Mononuclear cell (primary cell): Measurements from ENCODE around the gene COX10. TPM values are rescaled to one million over a fixed set of nuclear protein-coding genes. Genes with fewer than 3 reads are reported as not detected.
"Not testable (repeated sequence)": the region's sequence is repeated elsewhere in the genome, so short reads cannot be mapped to it uniquely, and the experiment has no call there.

ENCODE experiments used
- H3K27me3 ChIP-seq: 2 replicates; pipeline ENCODE4 v1.6.0; 2011; ENCODE audit warnings: low read length, control low read depth; ENCODE audit not compliant: insufficient read depth
- H3K4me1 ChIP-seq: 2 replicates; pipeline ENCODE4 v1.5.1; 2011; ENCODE audit warnings: mild to moderate bottlenecking, low read length, control low read depth; ENCODE audit not compliant: insufficient read depth
- H3K4me3 ChIP-seq: 2 replicates; pipeline ENCODE4 v1.5.1; 2011; ENCODE audit warnings: mild to moderate bottlenecking, low read length, moderate library complexity
- H3K9me3 ChIP-seq: 2 replicates; pipeline ENCODE4 v1.5.1; 2011; ENCODE audit warnings: low read depth, mild to moderate bottlenecking, control low read depth, low read length
- total RNA-seq: library from RNA; depleted of rRNA; stranded (reverse); fragments of >200 nt; gene quantifications from one replicate; pipeline ENCODE4 v1.2.3, GENCODE V29; 2012

Gene COX10
- 17.5 TPM for total RNA-seq

DNA sequence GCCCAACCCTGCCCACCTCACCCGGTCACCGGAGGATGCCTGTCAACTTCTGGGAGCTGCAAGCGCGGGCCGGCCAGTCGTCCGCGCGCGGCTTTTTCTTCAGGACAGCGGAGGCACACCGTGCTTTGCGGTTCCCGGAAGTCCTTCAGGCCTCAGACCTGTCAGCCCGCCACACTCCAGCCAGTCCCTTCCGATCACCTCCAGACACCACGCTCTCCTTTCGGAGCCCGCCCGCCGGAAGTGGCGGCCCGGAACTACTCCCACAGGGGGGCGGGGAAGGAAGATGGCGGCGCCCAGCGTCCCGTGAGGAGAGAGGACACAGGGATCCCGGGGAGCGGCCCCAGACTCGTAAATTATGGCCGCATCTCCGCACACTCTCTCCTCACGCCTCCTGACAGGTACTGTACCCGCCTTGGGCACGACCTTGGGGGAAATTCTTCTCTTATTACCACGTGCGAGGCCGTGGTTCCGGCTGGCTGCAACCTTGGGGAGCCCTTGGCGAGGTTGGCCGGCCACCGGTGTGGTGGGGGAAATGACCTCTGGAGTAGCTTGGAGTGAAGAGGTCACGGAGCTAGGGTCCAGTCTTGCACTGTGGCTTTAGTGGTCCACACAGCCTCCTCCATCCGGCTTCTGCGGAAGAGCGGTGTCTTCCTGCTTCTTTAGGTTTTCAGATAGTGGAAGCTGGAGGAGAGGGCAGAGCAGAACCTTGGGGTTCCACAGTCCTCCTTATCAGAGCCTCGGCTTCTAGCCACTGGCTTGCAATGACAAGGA, at the start of gene COX10:
Gene COX10 (plus strand): TSS at position 254 of the 771 bp plus-strand sequence. CDS start 102 bp downstream, at position 356.
- Histone ChIP-seq H3K4me3 (peak within 1 kb of the TSS; percentile 100), H3K4me1 (peaks cover 24% of the 10 kb centered on the region), H3K27me3 (no peaks in the 10 kb centered on the region), H3K9me3 (no peaks in the 10 kb centered on the region)

- H3K4me1 ChIP-seq, H3K27me3 ChIP-seq, H3K9me3 ChIP-seq, H3K4me3 ChIP-seq: not testable (repeated sequence)
Measured at GRCh38 chr17:14021651-14022294, 47.5 kb upstream of the COX10 start.

- not testable (repeated sequence) for H3K4me1 ChIP-seq, H3K9me3 ChIP-seq, H3K4me3 ChIP-seq, H3K27me3 ChIP-seq
Measured at GRCh38 chr17:14029755-14030154, 39.5 kb upstream of the COX10 start.

- Histone ChIP-seq H3K27me3 (no peaks in the 10 kb centered on the region), H3K9me3 (no peaks in the 10 kb centered on the region), H3K4me3 (no peak overlapping the region), H3K4me1 (no peaks in the 10 kb centered on the region)
Measured at GRCh38 chr17:14032234-14032633, 37.1 kb upstream of the COX10 start.

DNA sequence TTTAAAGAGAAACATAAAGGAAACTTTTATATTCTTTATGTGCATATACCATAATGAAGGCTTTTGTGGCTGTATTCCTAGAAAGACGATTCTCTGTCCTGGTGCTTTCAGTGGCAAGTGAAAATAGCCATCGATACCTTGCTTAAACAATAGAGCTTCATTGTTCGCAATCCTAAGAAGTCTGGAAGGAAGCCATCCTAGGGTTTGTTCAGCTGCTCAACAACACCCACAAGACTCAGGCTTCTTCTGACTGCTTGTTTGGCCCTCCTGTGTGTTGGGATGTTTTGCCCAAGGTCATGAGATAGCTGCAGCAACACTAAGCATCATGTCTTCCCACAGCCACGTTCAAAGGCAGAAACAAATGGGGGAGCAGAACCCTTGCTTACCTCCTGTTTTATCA, 36.1 kb upstream of the COX10 start:
- H3K9me3 ChIP-seq = no peaks in the 10 kb centered on the region
- H3K4me1 ChIP-seq = no peaks in the 10 kb centered on the region
- no peak overlapping the region for H3K4me3 ChIP-seq
- H3K27me3 ChIP-seq = no peaks in the 10 kb centered on the region

- no peaks in the 10 kb centered on the region for H3K27me3 ChIP-seq
- H3K4me1 ChIP-seq = no peaks in the 10 kb centered on the region
- H3K9me3 ChIP-seq = no peaks in the 10 kb centered on the region
- no peak overlapping the region for H3K4me3 ChIP-seq
Measured at GRCh38 chr17:14037453-14037852, 31.9 kb upstream of the COX10 start.

- no peaks in the 10 kb centered on the region for H3K27me3 ChIP-seq
- no peaks in the 10 kb centered on the region for H3K4me1 ChIP-seq
- no peaks in the 10 kb centered on the region for H3K9me3 ChIP-seq
- H3K4me3 ChIP-seq = no peak overlapping the region
Measured at GRCh38 chr17:14038206-14038605, 31.1 kb upstream of the COX10 start.

DNA sequence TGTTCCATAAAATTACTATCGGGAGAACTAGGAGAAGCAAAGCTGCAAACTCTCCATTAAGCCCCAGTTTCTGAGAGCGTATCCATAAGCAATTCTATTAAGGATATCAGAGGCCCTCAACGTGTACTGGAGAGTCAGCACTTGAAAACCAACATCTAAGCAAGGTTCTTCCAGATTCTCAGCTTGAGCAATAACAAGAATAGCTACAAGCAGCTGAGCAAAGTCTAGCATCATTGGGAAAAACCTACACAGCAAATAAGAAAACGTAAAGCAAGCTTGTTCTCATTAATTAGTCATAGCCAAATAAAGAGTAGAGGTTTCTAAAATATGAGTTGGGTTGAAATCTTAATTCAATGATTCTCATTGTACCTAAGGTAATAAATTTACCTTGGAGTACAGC, 26.9 kb upstream of the COX10 start:
- Histone ChIP-seq H3K4me3 (no peak overlapping the region), H3K27me3 (no peaks in the 10 kb centered on the region), H3K4me1 (no peaks in the 10 kb centered on the region), H3K9me3 (no peaks in the 10 kb centered on the region)

DNA sequence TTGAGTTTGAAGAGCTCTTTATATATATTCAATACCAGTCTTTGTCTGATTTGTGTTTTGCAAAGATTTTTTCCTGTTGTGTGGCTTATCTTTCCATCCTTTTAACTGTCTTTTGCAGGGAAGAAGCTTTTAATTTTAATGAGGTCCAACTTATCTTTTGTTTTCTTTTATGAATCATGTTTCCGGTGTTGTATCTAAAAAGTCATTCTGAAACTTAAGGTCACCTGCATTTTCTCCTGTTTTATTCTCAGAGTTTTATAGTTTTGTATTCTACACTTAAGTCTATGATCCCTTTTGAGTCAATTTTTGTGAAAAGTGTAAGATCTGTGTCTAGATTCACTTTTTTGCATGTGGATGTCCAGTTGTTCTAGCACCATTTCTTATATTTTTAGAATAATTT, 24.6 kb upstream of the COX10 start:
- Histone ChIP-seq H3K4me3 (no peak overlapping the region), H3K4me1 (no peaks in the 10 kb centered on the region), H3K27me3 (no peaks in the 10 kb centered on the region), H3K9me3 (no peaks in the 10 kb centered on the region)

- no peak overlapping the region for H3K4me3 ChIP-seq
- H3K27me3 ChIP-seq = no peaks in the 10 kb centered on the region
- H3K9me3 ChIP-seq = no peaks in the 10 kb centered on the region
- no peaks in the 10 kb centered on the region for H3K4me1 ChIP-seq
Measured at GRCh38 chr17:14046978-14047377, 22.3 kb upstream of the COX10 start.

DNA sequence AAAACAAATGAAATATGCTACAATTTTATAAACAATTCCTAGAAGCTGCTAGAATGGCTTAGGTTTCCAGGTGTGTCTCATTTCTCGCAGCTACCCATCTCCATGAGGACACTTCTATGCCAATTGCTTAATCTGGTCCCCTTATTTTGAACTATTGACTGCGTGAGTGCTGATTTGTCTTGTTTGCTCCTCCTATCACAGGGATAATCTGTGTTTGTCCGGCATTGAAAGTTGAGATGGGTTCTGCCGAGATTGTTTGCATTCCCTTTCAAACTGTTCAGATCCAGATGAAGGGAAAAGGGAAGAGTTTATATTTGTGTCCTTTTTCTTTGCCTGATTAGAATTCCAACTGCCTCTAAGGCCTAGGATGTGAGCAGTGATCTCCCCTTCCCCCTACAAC, 21.7 kb upstream of the COX10 start:
- H3K4me3 ChIP-seq = no peak overlapping the region
- H3K9me3 ChIP-seq = no peaks in the 10 kb centered on the region
- H3K4me1 ChIP-seq = no peaks in the 10 kb centered on the region
- no peaks in the 10 kb centered on the region for H3K27me3 ChIP-seq

DNA sequence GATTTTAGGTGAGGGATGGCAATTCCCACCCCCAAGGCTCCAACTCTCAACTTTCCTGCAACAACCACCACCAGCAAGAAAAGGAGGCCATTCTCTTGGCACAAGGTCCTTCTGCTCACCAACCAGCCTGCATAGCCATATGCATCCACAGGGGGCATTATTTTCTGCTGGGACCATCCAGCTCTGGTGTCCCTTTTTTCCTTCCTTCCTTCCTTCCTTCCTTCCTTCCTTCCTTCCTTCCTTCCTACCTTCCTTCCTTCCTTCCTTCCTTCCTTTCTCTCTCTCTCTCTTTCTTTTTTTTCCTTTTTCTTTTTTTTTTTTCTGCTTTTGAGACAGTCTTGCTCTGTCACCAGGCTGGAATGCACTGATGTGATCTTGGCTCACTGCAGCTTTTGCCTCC, 21.1 kb upstream of the COX10 start:
- Histone ChIP-seq H3K4me3 (no peak overlapping the region), H3K9me3 (no peaks in the 10 kb centered on the region), H3K4me1 (no peaks in the 10 kb centered on the region), H3K27me3 (no peaks in the 10 kb centered on the region)

GRCh38 chr17:14050616-14051015, 18.7 kb upstream of the COX10 start:
- Histone ChIP-seq H3K4me1 (no peaks in the 10 kb centered on the region), H3K27me3 (no peaks in the 10 kb centered on the region), H3K9me3 (no peaks in the 10 kb centered on the region), H3K4me3 (no peak overlapping the region)

DNA sequence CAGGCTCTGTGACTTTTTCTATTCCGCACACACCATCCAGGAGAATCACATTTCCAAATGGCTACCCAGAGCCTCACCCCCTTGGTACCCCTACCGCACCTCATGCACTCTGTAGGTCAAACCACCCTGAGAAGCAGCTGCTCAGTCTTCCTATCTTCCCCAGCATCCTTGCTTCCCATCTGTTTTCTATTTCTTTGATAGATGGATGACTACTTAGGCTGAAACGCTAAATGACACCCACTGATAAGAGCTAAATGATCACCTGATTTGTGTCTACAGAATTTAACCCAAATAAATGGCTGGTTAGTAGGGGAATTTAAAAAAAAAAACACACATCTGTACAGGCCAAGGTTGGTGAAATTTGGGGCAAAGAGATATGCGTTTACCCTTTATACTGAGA, 17.6 kb upstream of the COX10 start:
- Histone ChIP-seq H3K9me3 (no peaks in the 10 kb centered on the region), H3K4me3 (no peak overlapping the region), H3K4me1 (no peaks in the 10 kb centered on the region), H3K27me3 (no peaks in the 10 kb centered on the region)

DNA sequence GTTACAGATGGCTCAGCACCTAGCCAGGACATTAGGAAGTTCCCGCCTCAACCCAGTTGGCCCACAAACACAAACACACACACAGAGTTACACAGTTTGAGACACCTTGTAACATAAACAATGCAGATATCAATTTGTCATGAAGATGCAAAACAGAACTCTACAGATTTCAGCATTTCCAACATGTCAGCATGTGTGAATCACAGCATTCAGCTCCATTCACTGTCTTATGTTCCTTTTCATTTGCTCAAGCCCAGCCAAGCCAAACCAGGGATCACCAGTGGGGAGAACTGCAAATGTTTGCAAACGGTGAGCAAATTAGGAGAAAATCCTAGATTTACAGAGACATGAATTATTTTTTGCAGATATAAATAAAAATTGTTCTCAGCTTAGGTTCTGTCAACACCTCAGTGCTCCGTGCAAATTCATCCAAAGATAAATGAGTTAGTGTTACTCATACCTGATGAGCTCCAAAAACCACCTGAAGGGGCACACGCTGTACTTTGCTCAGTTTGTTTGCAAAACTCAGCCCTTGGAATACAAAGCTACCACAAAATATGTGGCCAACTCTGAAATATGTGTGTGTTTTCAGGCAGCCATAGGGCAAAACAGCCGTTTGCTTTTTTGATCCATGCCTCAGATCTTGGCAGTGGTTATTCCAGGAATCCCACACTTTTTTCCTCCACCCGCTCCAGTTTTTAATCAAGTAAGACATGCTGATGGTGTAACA, 16.3 kb upstream of the COX10 start:
- Histone ChIP-seq H3K9me3 (no peaks in the 10 kb centered on the region), H3K4me1 (no peaks in the 10 kb centered on the region), H3K27me3 (no peaks in the 10 kb centered on the region), H3K4me3 (no peak overlapping the region)
